Measurements from ENCODE around the gene INPP5F.

GRCh38 chr10:119728172-119728800, 2.4 kb downstream of the INPP5F start:
- TF ChIP-seq CTCF (IDR thresholded peaks at IDR 0.05) (no peak), EZH2 (IDR thresholded peaks at IDR 0.05; ENCODE audit: borderline replicate concordance, insufficient read depth, low read depth, low read length, poor library complexity, severe bottlenecking) (no peak)

Data from B cell (primary cell).